IPS-20b (cell line): ENCODE results near the gene USP10.
"Not testable (repeated sequence)": the region's sequence is repeated elsewhere in the genome, so short reads cannot be mapped to it uniquely, and the experiment has no call there.

ENCODE experiments used
- H3K27ac ChIP-seq: one replicate; pipeline ENCODE4 v1.5.1; 2013; ENCODE audit warnings: low read length
- H3K27me3 ChIP-seq: 2 replicates; pipeline ENCODE4 v1.6.1; 2013; ENCODE audit warnings: mild to moderate bottlenecking, low read length, inconsistent platforms; ENCODE audit not compliant: insufficient read depth
- H3K36me3 ChIP-seq: 2 replicates; pipeline ENCODE4 v1.6.1; 2013; ENCODE audit warnings: low read depth, mild to moderate bottlenecking, inconsistent platforms, low read length, moderate library complexity; ENCODE audit not compliant: insufficient read depth
- H3K4me1 ChIP-seq: 2 replicates; pipeline ENCODE4 v1.6.1; 2013; ENCODE audit warnings: mild to moderate bottlenecking, control low read depth, inconsistent platforms, low read length, moderate library complexity; ENCODE audit not compliant: insufficient read depth
- H3K4me3 ChIP-seq: 2 replicates; pipeline ENCODE4 v1.5.1; 2013; ENCODE audit warnings: mild to moderate bottlenecking, low read length, inconsistent platforms
- H3K9ac ChIP-seq: 2 replicates; pipeline ENCODE4 v1.6.1; 2013; ENCODE audit warnings: low read depth, mild to moderate bottlenecking, inconsistent platforms, low read length, moderate library complexity
- H3K9me3 ChIP-seq: 2 replicates; pipeline ENCODE4 v1.6.1; 2013; ENCODE audit warnings: mild to moderate bottlenecking, low read depth, low read length, inconsistent platforms; ENCODE audit not compliant: insufficient read depth

USP10 gene

DNA sequence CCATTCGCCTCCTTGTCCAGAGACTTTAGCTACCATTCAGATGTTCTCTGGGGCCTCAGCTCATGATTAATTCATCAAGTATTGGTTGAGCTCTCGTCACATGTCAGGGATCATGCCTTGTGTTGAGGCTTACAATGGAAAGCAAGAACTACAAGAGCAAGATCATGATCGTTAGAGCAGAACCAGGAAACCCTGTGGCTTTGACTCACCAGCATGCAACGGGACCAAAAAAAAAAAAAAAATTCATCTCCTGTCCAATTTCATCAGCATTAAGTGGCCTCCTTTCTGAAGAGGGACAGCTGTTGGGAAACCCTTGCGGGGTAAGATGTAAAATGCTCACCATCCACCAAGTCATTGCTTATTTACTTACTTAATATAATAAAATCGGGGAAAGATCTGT lies 12.1 kb upstream of the USP10 start:
- Histone ChIP-seq H3K4me3 (no peak overlapping the region), H3K36me3 (no peaks in the 10 kb centered on the region), H3K27me3 (0 out of 2 replicates have a peak, but pooled peaks cover 5% of the 10 kb centered on the region), H3K4me1 (peaks cover 6% of the 10 kb centered on the region; the same call in 1 of the 2 replicates), H3K9me3 (no peaks in the 10 kb centered on the region), H3K27ac (no peak overlapping the region), H3K9ac (no peak overlapping the region)

- H3K9me3 ChIP-seq, H3K4me1 ChIP-seq, H3K27me3 ChIP-seq, H3K4me3 ChIP-seq, H3K36me3 ChIP-seq, H3K9ac ChIP-seq, H3K27ac ChIP-seq: not testable (repeated sequence)
Measured at GRCh38 chr16:84688163-84688562, 11.6 kb upstream of the USP10 start.

GRCh38 chr16:84689111-84689510 lies 10.7 kb upstream of the USP10 start:
- Histone ChIP-seq H3K4me1 (peaks cover 2% of the 10 kb centered on the region; the same call in 1 of the 2 replicates), H3K27me3 (0 out of 2 replicates have a peak, but pooled peaks cover 5% of the 10 kb centered on the region), H3K9me3 (no peaks in the 10 kb centered on the region), H3K36me3 (no peaks in the 10 kb centered on the region), H3K4me3 (no peak overlapping the region), H3K9ac (no peak overlapping the region), H3K27ac (no peak overlapping the region)

DNA sequence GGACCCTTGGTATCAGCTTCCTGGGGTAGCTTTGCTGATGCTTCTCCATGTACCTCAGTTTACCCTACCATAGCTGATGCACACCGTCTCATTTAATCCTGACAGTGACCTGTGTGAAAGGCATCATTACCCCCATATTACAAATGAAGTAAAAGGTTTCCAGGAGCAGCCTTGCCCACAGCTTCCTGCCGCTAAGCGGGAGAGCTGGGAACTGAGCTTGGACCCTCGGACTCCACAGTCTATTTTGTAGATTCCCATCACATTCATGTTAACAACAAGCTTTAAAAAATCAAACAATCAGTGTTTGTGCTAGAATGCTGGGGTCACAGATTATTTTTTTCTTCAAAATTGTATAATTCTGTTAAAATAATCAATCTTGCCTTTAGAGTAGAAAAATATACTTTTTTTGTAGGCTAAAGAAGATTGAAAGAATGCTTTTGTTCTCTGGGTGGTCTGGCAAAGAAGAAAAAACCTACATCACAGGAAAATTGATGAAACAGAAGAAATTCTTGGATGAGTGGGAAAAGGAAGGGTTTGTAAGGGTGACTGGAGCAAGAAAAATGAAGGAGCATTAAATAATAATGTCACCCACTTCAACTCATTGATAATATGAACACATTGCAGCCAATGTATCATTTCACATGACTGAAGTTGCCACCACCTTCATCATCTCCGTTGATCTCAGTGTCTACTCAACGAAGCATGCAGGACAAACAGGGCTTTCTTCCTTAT lies 9.5 kb upstream of the USP10 start:
- Histone ChIP-seq H3K4me3 (no peak overlapping the region), H3K9me3 (no peaks in the 10 kb centered on the region), H3K36me3 (no peaks in the 10 kb centered on the region), H3K27me3 (0 out of 2 replicates have a peak, but pooled peaks cover 1% of the 10 kb centered on the region), H3K4me1 (no peaks in the 10 kb centered on the region; the same call in 1 of the 2 replicates), H3K27ac (no peak overlapping the region), H3K9ac (no peak overlapping the region)

- Histone ChIP-seq H3K9me3 (no peaks in the 10 kb centered on the region), H3K4me3 (no peak overlapping the region), H3K36me3 (no peaks in the 10 kb centered on the region), H3K27ac (no peak overlapping the region), H3K4me1 (no peaks in the 10 kb centered on the region), H3K27me3 (no peaks in the 10 kb centered on the region), H3K9ac (no peak overlapping the region)
Measured at GRCh38 chr16:84692451-84693214, 7.2 kb upstream of the USP10 start.

DNA sequence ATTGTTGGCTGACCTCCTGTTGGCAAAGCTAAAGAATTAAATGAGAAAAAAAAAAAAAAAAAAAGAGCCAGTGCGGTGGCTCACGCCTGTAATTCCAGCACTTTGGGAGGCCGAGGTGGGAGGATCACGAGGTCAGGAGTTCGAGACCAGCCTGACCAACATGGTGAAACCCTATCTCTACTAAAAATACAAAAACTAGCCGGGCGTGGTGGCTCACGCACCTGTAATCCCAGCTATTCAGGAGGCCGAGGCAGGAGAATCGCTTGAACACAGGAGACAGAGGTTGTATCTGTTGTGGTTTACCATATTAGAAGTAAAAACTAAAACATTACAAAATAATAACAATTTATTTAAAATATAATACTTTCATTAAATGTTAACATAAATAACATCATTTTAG lies 5.9 kb upstream of the USP10 start:
- not testable (repeated sequence) for H3K9ac ChIP-seq, H3K36me3 ChIP-seq, H3K27me3 ChIP-seq, H3K4me1 ChIP-seq, H3K9me3 ChIP-seq, H3K27ac ChIP-seq, H3K4me3 ChIP-seq

DNA sequence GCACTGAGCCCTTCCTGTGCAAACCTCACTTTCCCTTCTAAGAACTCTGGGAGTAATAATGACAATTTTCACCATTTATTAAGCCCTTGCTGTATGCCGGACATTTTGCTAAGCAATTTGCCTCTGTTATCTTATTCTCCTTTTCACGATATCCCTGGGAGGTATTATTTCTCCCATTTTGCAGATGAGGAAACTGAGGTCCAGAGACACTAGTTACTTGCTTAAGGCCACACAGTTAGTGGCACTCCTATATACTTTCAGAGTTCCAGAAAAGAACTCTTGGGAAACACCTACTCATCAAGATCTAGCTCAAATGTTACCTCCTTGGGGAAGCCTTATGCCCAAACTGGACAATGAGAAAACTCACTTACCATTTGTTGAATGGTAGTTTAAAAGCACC lies 4.8 kb upstream of the USP10 start:
- Histone ChIP-seq H3K9me3 (no peaks in the 10 kb centered on the region), H3K9ac (no peak overlapping the region), H3K4me3 (no peak overlapping the region), H3K4me1 (peaks cover 6% of the 10 kb centered on the region; the same call in 1 of the 2 replicates), H3K27ac (no peak overlapping the region), H3K36me3 (no peaks in the 10 kb centered on the region), H3K27me3 (no peaks in the 10 kb centered on the region)

- H3K4me1 ChIP-seq = peaks cover 10% of the 10 kb centered on the region; the same call in 1 of the 2 replicates
- H3K27ac ChIP-seq = peak overlapping the region; percentile 54
- no peaks in the 10 kb centered on the region for H3K9me3 ChIP-seq
- H3K36me3 ChIP-seq = no peaks in the 10 kb centered on the region
- peak overlapping the region; percentile 70 for H3K4me3 ChIP-seq
- H3K27me3 ChIP-seq = no peaks in the 10 kb centered on the region
- peak overlapping the region; percentile 90 for H3K9ac ChIP-seq
Measured at GRCh38 chr16:84699147-84699711, 571 bp upstream of the USP10 start.

DNA sequence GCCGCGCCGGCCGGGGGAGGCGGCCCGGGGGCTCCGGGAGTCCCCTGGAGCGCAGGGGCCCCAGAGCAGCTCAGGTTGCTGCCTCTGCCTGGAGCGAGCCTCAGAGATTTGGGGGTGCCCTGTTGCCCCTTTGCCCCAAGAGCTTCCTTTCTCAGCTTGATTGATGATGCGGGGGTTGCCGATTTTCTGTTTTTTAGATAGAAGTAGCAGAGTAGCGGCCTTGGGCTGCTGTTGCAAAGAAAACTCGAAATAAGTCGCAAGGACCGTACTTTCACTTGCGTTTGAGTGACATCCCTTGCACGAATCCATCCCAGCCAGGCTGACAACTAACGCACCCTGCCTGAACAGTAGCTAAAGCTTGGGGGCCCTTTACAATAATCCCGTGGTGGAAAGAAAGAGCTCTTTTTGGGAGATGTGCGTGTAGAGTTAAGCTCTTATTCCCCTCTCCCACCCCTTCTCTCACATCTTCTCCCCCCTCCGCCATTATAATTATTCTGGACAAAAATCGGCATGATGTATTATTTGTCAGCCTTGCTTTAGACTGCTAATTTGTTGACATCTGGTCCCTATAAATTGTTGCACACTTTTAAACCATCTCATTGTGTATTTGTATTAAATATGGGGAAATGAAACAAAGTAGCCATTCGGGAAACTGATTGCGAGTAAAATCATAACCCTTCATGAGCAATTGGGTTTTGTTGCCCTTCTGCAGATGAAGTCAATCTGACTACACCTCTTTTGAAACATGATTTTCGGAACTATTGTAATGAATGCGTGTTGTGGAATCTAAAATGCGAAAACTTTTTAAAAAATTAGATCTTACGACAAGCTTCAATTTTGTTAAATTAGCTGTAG lies 873 bp downstream of the USP10 start:
- no peaks in the 10 kb centered on the region for H3K36me3 ChIP-seq

DNA sequence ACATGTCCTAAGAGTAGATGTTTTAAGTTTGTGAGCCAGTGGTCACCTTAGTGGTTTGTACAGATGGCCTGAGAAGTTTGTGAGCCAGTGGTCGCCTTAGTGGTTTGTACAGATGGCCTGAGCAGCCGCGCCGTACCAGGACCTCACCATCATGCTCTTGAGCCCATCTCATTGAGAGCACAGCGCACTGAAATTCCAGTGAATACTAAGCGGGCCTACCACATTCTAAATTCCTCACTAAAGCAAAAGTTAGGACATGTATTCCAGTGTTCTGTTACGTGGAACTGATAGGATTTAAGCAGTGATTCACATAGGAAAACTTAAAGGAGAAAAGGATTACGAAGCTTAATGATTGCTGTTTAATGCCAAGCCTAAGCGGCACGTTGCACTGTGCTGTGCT lies 3.9 kb downstream of the USP10 start:
- H3K27ac ChIP-seq = no peak overlapping the region

More for the DNA sequence above, 873 bp downstream of the USP10 start:
- peak overlapping the region; percentile 90; the same call in 1 of the 2 replicates for H3K9ac ChIP-seq
- H3K27me3 ChIP-seq = no peaks in the 10 kb centered on the region
- H3K9me3 ChIP-seq = no peaks in the 10 kb centered on the region
- no peak overlapping the region for H3K27ac ChIP-seq
- H3K4me1 ChIP-seq = peaks cover 10% of the 10 kb centered on the region; the same call in 1 of the 2 replicates
- H3K4me3 ChIP-seq = peak overlapping the region; percentile 89

GRCh38 chr16:84704253-84704652 lies 4.5 kb downstream of the USP10 start:
- H3K9me3 ChIP-seq = no peaks in the 10 kb centered on the region
- H3K9ac ChIP-seq = no peak overlapping the region
- no peak overlapping the region for H3K27ac ChIP-seq
- H3K4me3 ChIP-seq = no peak overlapping the region
- peaks cover 5% of the 10 kb centered on the region; the same call in 1 of the 2 replicates for H3K36me3 ChIP-seq
- H3K27me3 ChIP-seq = no peaks in the 10 kb centered on the region
- H3K4me1 ChIP-seq = peaks cover 12% of the 10 kb centered on the region; the same call in 1 of the 2 replicates

More for the DNA sequence above, 3.9 kb downstream of the USP10 start:
- no peak overlapping the region for H3K9ac ChIP-seq
- H3K27me3 ChIP-seq = no peaks in the 10 kb centered on the region
- no peak overlapping the region for H3K4me3 ChIP-seq
- H3K4me1 ChIP-seq = peaks cover 16% of the 10 kb centered on the region; the same call in 1 of the 2 replicates
- no peaks in the 10 kb centered on the region for H3K9me3 ChIP-seq
- no peaks in the 10 kb centered on the region for H3K36me3 ChIP-seq
